GM12875 (cell line): Measurements from ENCODE around the gene MYL9.

Experiments
- H3K4me3 ChIP-seq: one replicate; pipeline ENCODE4 v1.5.1; 2011; ENCODE audit warnings: low read depth, low read length, control low read depth
- CTCF ChIP-seq: IDR thresholded peaks from 2 replicates; pipeline ENCODE4 v1.5.1; 2011; ENCODE audit warnings: low read depth, mild to moderate bottlenecking, control low read depth, inconsistent platforms, low read length, moderate library complexity, borderline replicate concordance; ENCODE audit not compliant: insufficient read depth

Gene MYL9

GRCh38 chr20:36498386-36499179 lies 42.7 kb upstream of the MYL9 start:
- no peak overlapping the region for H3K4me3 ChIP-seq
- no peak for TF ChIP-seq CTCF

DNA sequence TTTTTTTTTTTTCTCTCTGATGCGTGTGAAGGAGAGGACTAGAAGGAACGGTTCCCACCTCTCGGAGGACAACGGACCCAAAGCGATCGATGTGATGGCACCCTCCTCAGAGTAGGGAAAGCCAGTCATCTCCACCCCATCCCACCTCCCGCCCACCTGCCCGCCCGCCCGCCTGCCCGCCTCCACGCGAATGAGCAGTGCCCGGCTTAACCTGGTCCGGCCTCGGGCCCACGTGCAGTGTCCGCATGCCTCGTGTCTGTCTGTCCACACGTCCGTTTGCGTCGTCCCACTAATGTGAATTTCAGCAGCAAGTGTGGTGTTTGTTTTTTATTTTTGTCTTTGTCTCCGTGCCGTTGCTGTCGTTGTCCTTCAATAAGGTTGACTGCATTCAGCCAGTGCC lies 42.1 kb upstream of the MYL9 start:
- no peak overlapping the region for H3K4me3 ChIP-seq
- no peak for TF ChIP-seq CTCF

GRCh38 chr20:36499723-36500501 lies 41.4 kb upstream of the MYL9 start:
- TF ChIP-seq CTCF: no peak
- no peak overlapping the region for H3K4me3 ChIP-seq

DNA sequence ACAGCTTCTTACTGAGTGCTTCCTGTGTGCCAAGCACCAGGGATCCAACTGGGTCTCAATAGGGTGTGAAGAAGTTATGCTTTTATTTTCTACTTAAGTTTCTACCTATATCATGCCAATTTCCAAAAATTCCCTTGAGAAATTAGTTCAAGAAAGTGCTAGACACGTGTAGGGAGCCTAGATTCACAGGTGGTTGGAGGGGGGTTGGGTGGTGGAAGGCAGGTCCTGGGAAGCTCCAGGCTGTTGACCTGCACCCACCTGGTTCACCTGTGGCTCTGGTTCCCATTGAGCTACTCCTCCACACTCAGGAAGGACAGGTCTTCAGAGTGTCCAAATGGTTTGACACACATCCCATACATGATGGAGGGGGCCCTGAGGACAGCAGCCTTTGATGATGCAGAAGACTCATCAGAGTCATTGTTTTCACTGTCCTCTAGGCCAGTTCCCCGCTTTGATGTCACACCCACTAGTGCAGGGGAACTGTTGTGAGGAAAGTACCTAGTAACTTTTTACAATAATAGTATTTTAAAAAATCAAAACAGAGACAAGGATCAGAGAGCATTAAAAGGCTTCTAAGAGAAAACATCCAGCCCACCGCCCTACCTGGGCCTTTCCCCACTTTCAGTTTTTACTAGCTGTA lies 39.8 kb upstream of the MYL9 start:
- no peak for TF ChIP-seq CTCF

GRCh38 chr20:36504295-36504694 lies 37.0 kb upstream of the MYL9 start:
- TF ChIP-seq CTCF: no peak
- H3K4me3 ChIP-seq: no peak overlapping the region

More for the DNA sequence above, 39.8 kb upstream of the MYL9 start:
- no peak overlapping the region for H3K4me3 ChIP-seq

DNA sequence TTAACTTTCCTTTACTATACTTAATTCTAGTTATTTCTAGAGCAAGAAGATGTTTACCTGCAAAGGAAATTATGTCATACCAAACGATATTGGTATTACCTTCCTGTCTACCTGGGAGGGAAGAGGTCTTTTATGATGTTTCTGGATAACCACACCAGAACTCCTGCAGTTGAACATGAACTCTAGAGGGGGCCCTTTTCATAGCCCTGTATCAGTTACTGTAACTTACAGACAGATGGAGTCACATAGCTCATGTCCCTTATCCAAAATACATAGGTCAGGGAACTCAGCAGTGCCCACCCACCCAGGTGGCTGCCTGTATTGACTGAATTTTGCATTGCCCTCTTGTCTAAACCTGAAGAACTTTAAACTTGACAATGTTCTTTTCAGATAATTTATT lies 35.1 kb upstream of the MYL9 start:
- H3K4me3 ChIP-seq: no peak overlapping the region
- TF ChIP-seq CTCF: 0 out of 2 replicates have a peak, but pooled peaks have one; percentile 9
